Vagina (tissue), 2 donors: ENCODE measurements around the gene TCN1.

ENCODE experiments used
- POLR2A ChIP-seq, 2 donors: fragments of 450-650 bp; IDR thresholded peaks; one replicate each; pipeline ENCODE4 v1.6.1; 2017; ENCODE audit warnings: antibody characterized with exemption in 2 of 2, mild to moderate bottlenecking in 2 of 2, moderate library complexity in 2 of 2
- TF ChIP-seq, protein P1 (sequence below), 3 experiments: fragments of 450-650 bp in 2 of 3; fragments of 200-600 bp in 1 of 3; sonication (generic) in 1 of 3; IDR thresholded peaks; one replicate each; pipeline ENCODE4 v1.5.1; 2017 to 2019; ENCODE audit warnings: antibody characterized with exemption in 3 of 3, mild to moderate bottlenecking in 2 of 3, moderate library complexity in 2 of 3

DNA sequence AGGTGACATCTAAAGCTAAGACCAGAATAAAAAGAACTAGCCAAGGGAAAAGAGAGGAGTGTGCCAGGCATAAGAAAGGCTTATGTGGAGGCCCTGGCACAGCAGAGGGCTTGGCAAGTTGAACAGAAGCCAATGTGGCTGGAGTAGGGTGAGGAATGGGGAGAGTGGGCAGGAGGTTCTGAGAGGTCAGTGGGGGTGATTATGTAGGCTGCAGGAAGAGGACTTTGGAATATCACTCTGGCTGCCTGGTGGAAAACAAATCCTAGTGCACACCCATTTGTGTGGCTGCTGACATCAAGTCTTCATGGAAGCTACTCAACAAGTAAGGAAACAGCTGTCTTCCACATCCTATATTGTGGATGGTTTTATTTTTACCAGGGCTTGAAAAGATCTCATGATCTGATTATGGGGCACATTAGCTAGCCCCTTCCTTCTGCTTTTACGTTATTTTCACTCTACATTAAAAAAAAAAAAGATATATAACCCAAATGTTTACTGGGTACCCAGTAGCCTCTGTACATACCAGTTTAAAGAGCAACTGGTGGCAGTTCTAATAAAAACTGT lies 59.2 kb downstream of the TCN1 start:
- TF ChIP-seq POLR2A (IDR thresholded peaks at IDR 0.05), result no peak
- TF ChIP-seq, protein P1, sequence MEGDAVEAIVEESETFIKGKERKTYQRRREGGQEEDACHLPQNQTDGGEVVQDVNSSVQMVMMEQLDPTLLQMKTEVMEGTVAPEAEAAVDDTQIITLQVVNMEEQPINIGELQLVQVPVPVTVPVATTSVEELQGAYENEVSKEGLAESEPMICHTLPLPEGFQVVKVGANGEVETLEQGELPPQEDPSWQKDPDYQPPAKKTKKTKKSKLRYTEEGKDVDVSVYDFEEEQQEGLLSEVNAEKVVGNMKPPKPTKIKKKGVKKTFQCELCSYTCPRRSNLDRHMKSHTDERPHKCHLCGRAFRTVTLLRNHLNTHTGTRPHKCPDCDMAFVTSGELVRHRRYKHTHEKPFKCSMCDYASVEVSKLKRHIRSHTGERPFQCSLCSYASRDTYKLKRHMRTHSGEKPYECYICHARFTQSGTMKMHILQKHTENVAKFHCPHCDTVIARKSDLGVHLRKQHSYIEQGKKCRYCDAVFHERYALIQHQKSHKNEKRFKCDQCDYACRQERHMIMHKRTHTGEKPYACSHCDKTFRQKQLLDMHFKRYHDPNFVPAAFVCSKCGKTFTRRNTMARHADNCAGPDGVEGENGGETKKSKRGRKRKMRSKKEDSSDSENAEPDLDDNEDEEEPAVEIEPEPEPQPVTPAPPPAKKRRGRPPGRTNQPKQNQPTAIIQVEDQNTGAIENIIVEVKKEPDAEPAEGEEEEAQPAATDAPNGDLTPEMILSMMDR (IDR thresholded peaks at IDR 0.05), result no peak
